ENCODE data around the gene CCDC116.
"Not testable (repeated sequence)": the region's sequence is repeated elsewhere in the genome, so short reads cannot be mapped to it uniquely, and the experiment has no call there.

CCDC116 gene

DNA sequence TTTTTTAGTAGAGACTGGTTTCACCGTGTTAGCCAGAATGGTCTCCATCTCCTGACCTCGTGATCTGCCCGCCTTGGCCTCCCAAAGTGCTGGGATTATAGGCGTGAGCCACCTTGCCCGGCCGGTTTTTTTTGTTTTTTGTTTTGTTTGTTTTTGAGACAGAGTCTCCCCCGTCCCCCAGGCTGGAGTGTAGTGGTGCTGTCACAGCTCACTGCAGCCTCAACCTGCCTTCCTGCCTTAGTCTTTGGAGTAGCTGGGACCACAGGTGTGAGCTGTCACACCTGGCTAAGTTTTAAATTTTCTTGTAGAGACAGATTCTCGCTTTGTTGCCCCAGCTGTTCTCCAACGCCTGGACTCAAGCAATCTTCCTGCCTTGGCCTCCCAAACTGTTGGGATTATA lies 36.5 kb downstream of the CCDC116 start:
- TF ChIP-seq, protein P1, sequence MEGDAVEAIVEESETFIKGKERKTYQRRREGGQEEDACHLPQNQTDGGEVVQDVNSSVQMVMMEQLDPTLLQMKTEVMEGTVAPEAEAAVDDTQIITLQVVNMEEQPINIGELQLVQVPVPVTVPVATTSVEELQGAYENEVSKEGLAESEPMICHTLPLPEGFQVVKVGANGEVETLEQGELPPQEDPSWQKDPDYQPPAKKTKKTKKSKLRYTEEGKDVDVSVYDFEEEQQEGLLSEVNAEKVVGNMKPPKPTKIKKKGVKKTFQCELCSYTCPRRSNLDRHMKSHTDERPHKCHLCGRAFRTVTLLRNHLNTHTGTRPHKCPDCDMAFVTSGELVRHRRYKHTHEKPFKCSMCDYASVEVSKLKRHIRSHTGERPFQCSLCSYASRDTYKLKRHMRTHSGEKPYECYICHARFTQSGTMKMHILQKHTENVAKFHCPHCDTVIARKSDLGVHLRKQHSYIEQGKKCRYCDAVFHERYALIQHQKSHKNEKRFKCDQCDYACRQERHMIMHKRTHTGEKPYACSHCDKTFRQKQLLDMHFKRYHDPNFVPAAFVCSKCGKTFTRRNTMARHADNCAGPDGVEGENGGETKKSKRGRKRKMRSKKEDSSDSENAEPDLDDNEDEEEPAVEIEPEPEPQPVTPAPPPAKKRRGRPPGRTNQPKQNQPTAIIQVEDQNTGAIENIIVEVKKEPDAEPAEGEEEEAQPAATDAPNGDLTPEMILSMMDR (IDR thresholded peaks at IDR 0.05; ENCODE audit: low read depth, low read length) = no peak
- no peak for DNase-seq (ENCODE audit: low read depth in 2 of 2)
- H3K4me3 ChIP-seq (replicated peaks in 1 of 2; ENCODE audit: low read depth in 2 of 2, low read length in 2 of 2) = no peak overlapping the region

DNA sequence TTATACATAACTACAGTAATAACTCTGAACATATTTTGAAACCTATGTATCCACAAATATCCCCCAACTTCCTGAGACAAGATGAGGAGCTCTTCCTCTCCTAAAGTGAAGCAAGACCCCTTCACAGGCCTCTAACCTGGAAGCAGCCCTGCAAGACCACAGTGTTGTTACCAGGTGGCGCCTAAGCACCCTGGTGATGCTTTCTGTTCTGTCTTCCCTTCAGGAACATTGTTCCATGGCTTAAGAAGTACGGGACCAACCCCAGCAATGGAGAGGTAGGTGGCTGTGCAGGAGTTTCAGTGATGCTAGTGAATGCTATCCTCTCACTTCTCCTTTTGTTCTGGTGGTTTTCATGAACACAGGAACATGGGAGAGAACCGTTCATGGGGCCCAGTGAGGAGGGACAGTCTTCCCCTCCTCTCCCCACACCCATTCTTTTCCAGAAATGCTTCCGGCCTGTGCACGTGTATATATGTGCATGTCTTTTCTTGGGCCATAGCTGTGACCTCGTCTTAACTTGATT lies 39.6 kb downstream of the CCDC116 start:
- TF ChIP-seq, protein P1 (IDR thresholded peaks at IDR 0.05; ENCODE audit: low read depth, low read length) = no peak
- no peak for DNase-seq (ENCODE audit: low read depth in 2 of 2)
- H3K4me3 ChIP-seq (replicated peaks in 1 of 2; ENCODE audit: low read depth in 2 of 2, low read length in 2 of 2) = no peak overlapping the region

DNA sequence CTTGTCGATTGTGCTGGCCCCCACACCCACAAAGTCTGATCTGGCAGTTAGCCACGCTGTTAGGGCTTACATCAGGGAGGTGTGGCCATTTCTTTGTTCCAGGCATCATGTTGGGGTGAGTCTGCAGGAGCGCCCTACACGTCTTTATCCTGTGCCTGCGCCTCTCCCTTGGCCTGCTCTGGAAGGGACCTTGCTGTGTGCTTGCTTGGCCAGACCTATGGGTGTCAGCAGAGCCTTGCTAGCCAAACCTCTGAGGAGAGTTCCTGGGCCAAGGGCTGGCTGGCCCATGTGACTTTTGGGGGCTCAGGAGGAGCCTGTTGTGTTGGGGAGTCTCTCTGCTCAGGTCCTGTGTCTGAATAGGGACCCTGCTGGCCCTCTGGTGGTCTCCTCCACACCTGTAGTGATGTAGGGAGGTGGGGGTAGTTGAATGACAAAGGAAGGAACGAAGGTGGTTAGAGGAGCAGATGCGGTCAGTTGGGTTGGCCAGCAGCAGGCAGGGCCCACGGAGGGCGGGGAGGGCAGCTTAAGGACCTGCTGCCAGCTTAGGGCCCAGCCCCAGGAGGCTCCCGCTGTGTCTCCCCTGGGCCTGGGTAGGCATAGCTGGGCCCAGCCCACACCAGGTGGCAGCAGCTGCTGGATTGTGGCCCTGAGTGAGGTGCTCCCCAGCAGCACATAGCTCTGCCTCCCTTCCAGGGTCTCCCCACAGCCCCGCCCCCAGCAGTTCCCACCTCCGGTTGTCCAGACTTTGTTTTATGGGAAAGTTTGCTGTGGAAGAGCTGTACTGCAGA lies 41.2 kb downstream of the CCDC116 start:
- no peak overlapping the region for H3K4me3 ChIP-seq (replicated peaks in 1 of 2; ENCODE audit: low read depth in 2 of 2, low read length in 2 of 2)

GRCh38 chr22:21674638-21675245 lies 42.2 kb downstream of the CCDC116 start:
- H3K4me3 ChIP-seq (replicated peaks in 1 of 2; ENCODE audit: low read depth in 2 of 2, low read length in 2 of 2) = no peak overlapping the region
- TF ChIP-seq, protein P1 (IDR thresholded peaks at IDR 0.05; ENCODE audit: low read depth, low read length) = no peak
- no peak for DNase-seq (ENCODE audit: low read depth in 2 of 2)

More for the DNA sequence above, 41.2 kb downstream of the CCDC116 start:
- DNase-seq (ENCODE audit: low read depth in 2 of 2) = no peak
- TF ChIP-seq, protein P1 (IDR thresholded peaks at IDR 0.05; ENCODE audit: low read depth, low read length) = no peak

DNA sequence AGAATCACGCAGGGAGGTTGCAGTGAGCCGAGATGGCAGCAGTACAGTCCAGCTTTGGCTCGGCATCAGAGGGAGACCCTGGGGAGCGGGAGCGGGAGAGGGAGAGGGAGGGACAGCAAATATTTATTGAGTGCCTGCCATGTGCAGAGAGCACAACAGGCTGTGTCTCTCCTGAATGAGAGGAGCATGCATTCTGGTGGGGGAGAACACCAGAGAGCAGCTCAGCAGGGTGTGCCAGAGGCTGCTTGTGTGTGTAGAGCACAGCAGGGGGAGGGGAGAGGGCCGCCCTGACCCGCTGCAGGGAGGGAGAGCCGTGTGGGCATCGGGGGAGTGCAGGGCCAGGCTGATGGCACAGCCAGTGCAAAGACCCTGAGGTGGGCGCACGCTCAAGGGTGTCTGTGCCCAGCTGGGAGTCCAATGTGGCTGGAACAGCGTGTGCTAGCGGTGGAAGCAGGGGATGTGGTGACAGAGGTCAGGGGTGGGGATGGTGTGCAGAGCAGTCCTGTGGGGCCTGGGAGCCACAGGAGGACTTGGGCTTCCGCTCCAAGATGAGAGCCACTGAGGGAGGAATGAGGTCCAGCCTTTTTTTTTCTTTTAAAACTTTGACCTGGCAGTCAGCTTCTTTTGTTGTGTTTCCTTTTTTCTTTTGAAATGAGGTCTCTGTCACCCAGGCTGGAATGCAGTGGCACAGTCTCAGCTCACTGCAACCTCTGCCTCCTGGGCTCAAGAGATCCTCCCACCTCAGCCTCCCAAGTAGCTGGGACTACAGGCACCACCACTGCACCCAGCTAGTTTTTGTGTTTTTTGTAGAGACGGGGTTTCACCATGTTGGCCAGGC lies 45.3 kb downstream of the CCDC116 start:
- DNase-seq (ENCODE audit: low read depth in 2 of 2) = no peak
- H3K4me3 ChIP-seq (replicated peaks in 1 of 2; ENCODE audit: low read depth in 2 of 2, low read length in 2 of 2) = no peak overlapping the region
- TF ChIP-seq, protein P1 (IDR thresholded peaks at IDR 0.05; ENCODE audit: low read depth, low read length) = no peak

GRCh38 chr22:21678842-21679241 lies 46.3 kb downstream of the CCDC116 start:
- DNase-seq (ENCODE audit: low read depth in 2 of 2); H3K4me3 ChIP-seq (replicated peaks in 1 of 2; ENCODE audit: low read depth in 2 of 2, low read length in 2 of 2): not testable (repeated sequence)

DNA sequence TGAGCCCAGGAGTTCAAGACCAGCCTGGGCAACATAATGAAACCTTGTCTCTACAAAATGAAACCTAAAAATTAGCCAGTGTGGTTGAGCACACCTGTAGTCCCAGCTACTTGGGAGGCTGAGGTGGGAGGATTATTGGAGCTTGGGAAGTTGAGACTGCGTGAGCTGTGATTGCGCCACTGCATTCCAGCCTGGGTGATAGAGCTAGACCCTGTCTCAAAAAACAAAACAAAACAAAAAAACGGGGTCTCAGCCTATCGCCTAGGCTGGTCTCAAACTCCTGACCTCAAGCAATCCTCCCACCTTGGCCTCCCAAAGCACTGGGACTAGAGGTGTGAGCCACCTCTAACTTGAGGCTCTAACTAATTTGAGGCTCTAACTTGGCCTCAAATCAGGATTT lies 46.8 kb downstream of the CCDC116 start:
- no peak for DNase-seq (ENCODE audit: low read depth in 2 of 2)

More for the DNA sequence above, 46.8 kb downstream of the CCDC116 start:
- TF ChIP-seq, protein P1 (IDR thresholded peaks at IDR 0.05; ENCODE audit: low read depth, low read length) = no peak
- no peak overlapping the region for H3K4me3 ChIP-seq (replicated peaks in 1 of 2; ENCODE audit: low read depth in 2 of 2, low read length in 2 of 2)
